HepG2 (cell line): ENCODE measurements around the gene CNNM1. TPM values are rescaled to one million over a fixed set of nuclear protein-coding genes. Genes with fewer than 3 reads are reported as not detected.

ENCODE experiments used
- CBX2 ChIP-seq, 2 experiments: fragments of 200-600 bp in 1 of 2; sonication (generic); formaldehyde crosslinking in 1 of 2; IDR thresholded peaks; 2 replicates each; pipeline versions ENCODE4 v1.7.0 to v1.8.1; 2018 to 2022; ENCODE audit warnings: low read depth in 2 of 2, low read length in 1 of 2, mild to moderate bottlenecking in 1 of 2, missing genetic modification reagents in 1 of 2
- GMEB2 ChIP-seq: IDR thresholded peaks from 2 replicates; pipeline ENCODE4 v1.6.1; 2016; ENCODE audit warnings: missing biosample characterization, missing genetic modification reagents, low read depth
- KDM6A ChIP-seq: IDR thresholded peaks from 2 replicates; pipeline ENCODE4 v1.6.1; 2016; ENCODE audit warnings: low read depth
- KIAA2018 ChIP-seq: sonication (generic); formaldehyde crosslinking; IDR thresholded peaks from 2 replicates; pipeline ENCODE4 v1.5.0; 2020; ENCODE audit warnings: mild to moderate bottlenecking, missing genetic modification reagents, borderline replicate concordance
- NAIF1 ChIP-seq: sonication (generic); formaldehyde crosslinking; IDR thresholded peaks from 2 replicates; pipeline ENCODE4 v1.5.0; 2020; ENCODE audit warnings: mild to moderate bottlenecking, missing genetic modification reagents, borderline replicate concordance
- PAXIP1 ChIP-seq: sonication (generic); formaldehyde crosslinking; conservative IDR thresholded peaks from 2 replicates; pipeline ENCODE4 v1.4.0; 2020; ENCODE audit warnings: mild to moderate bottlenecking, missing genetic modification reagents, moderate library complexity
- ZBTB4 ChIP-seq: sonication (generic); formaldehyde crosslinking; IDR thresholded peaks from 2 replicates; pipeline ENCODE4 v1.4.0; 2020; ENCODE audit warnings: missing genetic modification reagents, mild to moderate bottlenecking, borderline replicate concordance
- ZC3H13 ChIP-seq: sonication (generic); formaldehyde crosslinking; IDR thresholded peaks from 2 replicates; pipeline ENCODE4 v1.8.1; 2023; ENCODE audit warnings: mild to moderate bottlenecking, missing genetic modification reagents, moderate library complexity
- ZNF207 ChIP-seq: fragments of 450-650 bp; IDR thresholded peaks from 2 replicates; pipeline ENCODE4 v1.6.1; 2016; ENCODE audit warnings: antibody characterized with exemption, borderline replicate concordance
- ZNF557 ChIP-seq: sonication (generic); formaldehyde crosslinking; IDR thresholded peaks from 2 replicates; pipeline ENCODE4 v1.4.0; 2020; ENCODE audit warnings: missing genetic modification reagents
- polyA plus RNA-seq, 8 experiments: library from polyadenylated mRNA; depleted of rRNA in 3 of 8; stranded (reverse) in 7 of 8; unstranded in 1 of 8; fragments of >200 nt; fragmentation: Illumina TruSeq in 4 of 8; extraction: Trizol in 4 of 8; gene quantifications; 2 replicates each; pipeline versions ENCODE4 v1.2.1 to v1.2.3, GENCODE V29; 2011 to 2016; ENCODE audit warnings: low read depth in 4 of 8, missing spikeins in 1 of 8, mixed read lengths in 1 of 8; ENCODE audit not compliant: insufficient read depth in 1 of 8
- total RNA-seq, 5 experiments: library from RNA; depleted of rRNA; stranded (reverse); fragments of >200 nt; fragmentation: Illumina TruSeq; extraction: Trizol; gene quantifications; 2 replicates each; pipeline ENCODE4 v1.2.3, GENCODE V29; 2016; ENCODE audit warnings: low read depth in 1 of 5

Gene CNNM1
- total and polyA plus RNA-seq, 2 of the 13 experiments (the other 11 are each of a cell fraction or from before 2014, with no cell fraction given) = 4.3 to 9.6 TPM

- no peak for TF ChIP-seq PAXIP1 (CRISPR knock-in tag)
- TF ChIP-seq KDM6A (CRISPR knock-in tag) = no peak
- TF ChIP-seq ZNF207 = no peak
- 0 out of 2 replicates have a peak, but pooled peaks have one; percentile 11 for TF ChIP-seq ZBTB4 (CRISPR knock-in tag)
- TF ChIP-seq CBX2 (IDR thresholded peaks at IDR 0.05; ENCODE audit: low read depth, low read length) = no peak
- TF ChIP-seq CBX2 (CRISPR knock-in tag; IDR thresholded peaks at IDR 0.05; ENCODE audit: low read depth) = no peak
- TF ChIP-seq NAIF1 (CRISPR knock-in tag) = no peak
- no peak for TF ChIP-seq ZC3H13 (CRISPR knock-in tag)
- TF ChIP-seq KIAA2018 = no peak
- TF ChIP-seq GMEB2 (CRISPR knock-in tag) = 0 out of 2 replicates have a peak, but pooled peaks have one; percentile 16
- TF ChIP-seq ZNF557 (CRISPR knock-in tag) = no peak
Measured at GRCh38 chr10:99328579-99329303, 415 bp upstream of the CNNM1 start (continued).
